NCI-H1694 (cell line): ENCODE results near the gene PEMT.

ENCODE experiments used
- DNase-seq: peaks from one replicate; lab custom pipeline; 2025; lab: John Stamatoyannopoulos, UW

PEMT gene

GRCh38 chr17:17553217-17554195 lies 38.0 kb downstream of the PEMT start:
- DNase-seq, result no peak

GRCh38 chr17:17552351-17553216 lies 38.9 kb downstream of the PEMT start:
- DNase-seq, result no peak

- peak; percentile 26 for DNase-seq
Measured at GRCh38 chr17:17551361-17551760, 40.1 kb downstream of the PEMT start.

- DNase-seq, result no peak
Measured at GRCh38 chr17:17549732-17550366, 41.7 kb downstream of the PEMT start.

GRCh38 chr17:17548044-17548443 lies 43.5 kb downstream of the PEMT start:
- DNase-seq, result no peak

GRCh38 chr17:17547210-17547764 lies 44.2 kb downstream of the PEMT start:
- DNase-seq, result no peak

GRCh38 chr17:17546399-17547185 lies 44.9 kb downstream of the PEMT start:
- no peak for DNase-seq

GRCh38 chr17:17545984-17546383 lies 45.5 kb downstream of the PEMT start:
- no peak for DNase-seq

- DNase-seq, result no peak
Measured at GRCh38 chr17:17545031-17545820, 46.3 kb downstream of the PEMT start.

GRCh38 chr17:17542906-17543635 lies 48.4 kb downstream of the PEMT start:
- no peak for DNase-seq

- DNase-seq, result no peak
Measured at GRCh38 chr17:17541640-17542001, 49.9 kb downstream of the PEMT start.

GRCh38 chr17:17540935-17541639 lies 50.4 kb downstream of the PEMT start:
- no peak for DNase-seq

GRCh38 chr17:17540278-17540906 lies 51.1 kb downstream of the PEMT start:
- no peak for DNase-seq

- no peak for DNase-seq
Measured at GRCh38 chr17:17539591-17539990, 51.9 kb downstream of the PEMT start.

GRCh38 chr17:17538417-17539391 lies 52.8 kb downstream of the PEMT start:
- DNase-seq, result no peak

- no peak for DNase-seq
Measured at GRCh38 chr17:17537311-17538099, 54.0 kb downstream of the PEMT start.

GRCh38 chr17:17536702-17537101 lies 54.8 kb downstream of the PEMT start:
- DNase-seq, result no peak
